ENCODE data around the gene CHID1.

DNA sequence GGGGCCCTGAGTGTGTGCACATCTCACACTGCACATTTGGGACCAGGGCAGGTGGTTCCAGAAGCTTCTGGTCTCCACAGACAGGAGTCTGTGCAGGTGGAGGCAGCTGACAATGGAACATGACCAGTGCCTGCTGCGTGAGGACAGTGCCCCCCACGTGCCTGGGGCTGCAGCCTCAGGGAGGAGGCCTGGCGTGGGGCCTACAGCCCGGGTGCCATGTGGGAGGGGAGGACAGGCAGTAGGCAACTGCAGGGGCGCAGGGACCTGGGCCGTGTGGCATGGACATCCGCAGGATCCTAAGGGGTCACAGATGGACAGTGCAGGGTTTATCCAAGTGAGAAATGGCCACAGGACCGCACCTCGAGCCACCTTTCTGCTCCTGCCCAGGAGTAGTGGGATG lies 39.1 kb downstream of the CHID1 start:
- TF ChIP-seq, protein P1, sequence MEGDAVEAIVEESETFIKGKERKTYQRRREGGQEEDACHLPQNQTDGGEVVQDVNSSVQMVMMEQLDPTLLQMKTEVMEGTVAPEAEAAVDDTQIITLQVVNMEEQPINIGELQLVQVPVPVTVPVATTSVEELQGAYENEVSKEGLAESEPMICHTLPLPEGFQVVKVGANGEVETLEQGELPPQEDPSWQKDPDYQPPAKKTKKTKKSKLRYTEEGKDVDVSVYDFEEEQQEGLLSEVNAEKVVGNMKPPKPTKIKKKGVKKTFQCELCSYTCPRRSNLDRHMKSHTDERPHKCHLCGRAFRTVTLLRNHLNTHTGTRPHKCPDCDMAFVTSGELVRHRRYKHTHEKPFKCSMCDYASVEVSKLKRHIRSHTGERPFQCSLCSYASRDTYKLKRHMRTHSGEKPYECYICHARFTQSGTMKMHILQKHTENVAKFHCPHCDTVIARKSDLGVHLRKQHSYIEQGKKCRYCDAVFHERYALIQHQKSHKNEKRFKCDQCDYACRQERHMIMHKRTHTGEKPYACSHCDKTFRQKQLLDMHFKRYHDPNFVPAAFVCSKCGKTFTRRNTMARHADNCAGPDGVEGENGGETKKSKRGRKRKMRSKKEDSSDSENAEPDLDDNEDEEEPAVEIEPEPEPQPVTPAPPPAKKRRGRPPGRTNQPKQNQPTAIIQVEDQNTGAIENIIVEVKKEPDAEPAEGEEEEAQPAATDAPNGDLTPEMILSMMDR (conservative IDR thresholded peaks at IDR 0.05 in 1 of 2, IDR thresholded peaks at IDR 0.05 in 1 of 2; ENCODE audit: low read depth in 1 of 2, low read length in 2 of 2), result no peak
- no peak for TF ChIP-seq EZH2 (IDR thresholded peaks at IDR 0.05; ENCODE audit: low read length, missing control alignments)
